IMR-90 (cell line): Measurements from ENCODE around the gene SCNN1B.

Experiments
- CEBPB ChIP-seq: IDR thresholded peaks from 2 replicates; pipeline ENCODE4 v1.6.1; 2012; ENCODE audit warnings: low read depth, low read length, improper control_type of control experiment
- CHD1 ChIP-seq: IDR thresholded peaks from 2 replicates; pipeline ENCODE4 v1.6.1; 2012; ENCODE audit warnings: low read depth, low read length, improper control_type of control experiment
- FOS ChIP-seq: fragments of 150-350 bp; IDR thresholded peaks from 2 replicates; pipeline ENCODE4 v1.6.1; 2016; ENCODE audit warnings: low read depth, low read length
- MAZ ChIP-seq: IDR thresholded peaks from 2 replicates; pipeline ENCODE4 v1.6.1; 2012; ENCODE audit warnings: low read depth, mild to moderate bottlenecking, low read length, improper control_type of control experiment, moderate library complexity, borderline replicate concordance
- MXI1 ChIP-seq: IDR thresholded peaks from 2 replicates; pipeline ENCODE4 v1.6.1; 2012; ENCODE audit warnings: low read depth, mild to moderate bottlenecking, low read length, moderate library complexity, borderline replicate concordance
- NFE2L2 ChIP-seq: fragments of 150-350 bp; IDR thresholded peaks from 2 replicates; pipeline ENCODE4 v1.6.1; 2016; ENCODE audit warnings: low read depth, mild to moderate bottlenecking, low read length
- POLR2A ChIP-seq: IDR thresholded peaks from 2 replicates; pipeline ENCODE4 v1.6.1; 2012; ENCODE audit warnings: mild to moderate bottlenecking, low read depth, low read length
- RAD21 ChIP-seq: IDR thresholded peaks from 2 replicates; pipeline ENCODE4 v1.6.1; 2012; ENCODE audit warnings: low read length, improper control_type of control experiment
- RCOR1 ChIP-seq: IDR thresholded peaks from 2 replicates; pipeline ENCODE4 v1.6.1; 2012; ENCODE audit warnings: mild to moderate bottlenecking, low read length, improper control_type of control experiment; ENCODE audit not compliant: insufficient replicate concordance
- RFX5 ChIP-seq: IDR thresholded peaks from 2 replicates; pipeline ENCODE4 v1.8.0; 2012; ENCODE audit warnings: low read depth, mild to moderate bottlenecking, low read length, moderate library complexity
- SMC3 ChIP-seq: fragments of 150-350 bp; IDR thresholded peaks from 2 replicates; pipeline ENCODE4 v1.6.1; 2016; ENCODE audit warnings: low read depth, mild to moderate bottlenecking, antibody characterized with exemption, low read length, moderate library complexity
- TF ChIP-seq, protein P1 (sequence below): fragments of 150-350 bp; IDR thresholded peaks from 2 replicates; pipeline ENCODE4 v1.6.1; 2017; ENCODE audit warnings: mild to moderate bottlenecking, antibody characterized with exemption, low read length, low read depth
- TF ChIP-seq, protein P2 (sequence below): fragments of 150-350 bp; IDR thresholded peaks from 2 replicates; pipeline ENCODE4 v1.6.1; 2016; ENCODE audit warnings: low read depth, mild to moderate bottlenecking, low read length, moderate library complexity, borderline replicate concordance
- TF ChIP-seq, protein P3 (sequence below): conservative IDR thresholded peaks from 2 replicates; pipeline ENCODE4 v1.5.1; 2012; ENCODE audit warnings: mild to moderate bottlenecking, low read depth, low read length, improper control_type of control experiment

DNA sequence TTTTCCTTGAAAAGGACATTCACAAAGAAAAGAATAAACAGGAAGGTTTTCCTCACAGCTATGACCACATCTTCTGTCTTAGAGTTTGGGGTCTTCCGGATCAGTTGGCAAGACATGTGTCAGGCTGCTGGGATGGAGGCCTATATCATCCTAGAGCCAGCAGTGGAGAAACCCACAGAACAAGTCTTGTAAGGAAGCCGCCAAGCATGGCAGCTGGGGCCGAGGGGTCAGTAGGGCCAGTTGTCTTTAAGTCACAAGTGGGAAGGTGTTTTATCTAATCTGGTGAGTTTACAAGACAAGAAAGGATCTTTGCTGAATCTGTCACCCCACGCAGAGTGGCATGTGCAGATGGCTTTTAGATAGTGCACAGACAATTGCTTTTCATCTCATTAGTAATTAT is 25.7 kb downstream of the SCNN1B start:
- TF ChIP-seq, protein P1, sequence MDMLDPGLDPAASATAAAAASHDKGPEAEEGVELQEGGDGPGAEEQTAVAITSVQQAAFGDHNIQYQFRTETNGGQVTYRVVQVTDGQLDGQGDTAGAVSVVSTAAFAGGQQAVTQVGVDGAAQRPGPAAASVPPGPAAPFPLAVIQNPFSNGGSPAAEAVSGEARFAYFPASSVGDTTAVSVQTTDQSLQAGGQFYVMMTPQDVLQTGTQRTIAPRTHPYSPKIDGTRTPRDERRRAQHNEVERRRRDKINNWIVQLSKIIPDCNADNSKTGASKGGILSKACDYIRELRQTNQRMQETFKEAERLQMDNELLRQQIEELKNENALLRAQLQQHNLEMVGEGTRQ, result no peak
- TF ChIP-seq, protein P2, sequence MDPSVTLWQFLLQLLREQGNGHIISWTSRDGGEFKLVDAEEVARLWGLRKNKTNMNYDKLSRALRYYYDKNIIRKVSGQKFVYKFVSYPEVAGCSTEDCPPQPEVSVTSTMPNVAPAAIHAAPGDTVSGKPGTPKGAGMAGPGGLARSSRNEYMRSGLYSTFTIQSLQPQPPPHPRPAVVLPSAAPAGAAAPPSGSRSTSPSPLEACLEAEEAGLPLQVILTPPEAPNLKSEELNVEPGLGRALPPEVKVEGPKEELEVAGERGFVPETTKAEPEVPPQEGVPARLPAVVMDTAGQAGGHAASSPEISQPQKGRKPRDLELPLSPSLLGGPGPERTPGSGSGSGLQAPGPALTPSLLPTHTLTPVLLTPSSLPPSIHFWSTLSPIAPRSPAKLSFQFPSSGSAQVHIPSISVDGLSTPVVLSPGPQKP, result no peak
- TF ChIP-seq, protein P3, sequence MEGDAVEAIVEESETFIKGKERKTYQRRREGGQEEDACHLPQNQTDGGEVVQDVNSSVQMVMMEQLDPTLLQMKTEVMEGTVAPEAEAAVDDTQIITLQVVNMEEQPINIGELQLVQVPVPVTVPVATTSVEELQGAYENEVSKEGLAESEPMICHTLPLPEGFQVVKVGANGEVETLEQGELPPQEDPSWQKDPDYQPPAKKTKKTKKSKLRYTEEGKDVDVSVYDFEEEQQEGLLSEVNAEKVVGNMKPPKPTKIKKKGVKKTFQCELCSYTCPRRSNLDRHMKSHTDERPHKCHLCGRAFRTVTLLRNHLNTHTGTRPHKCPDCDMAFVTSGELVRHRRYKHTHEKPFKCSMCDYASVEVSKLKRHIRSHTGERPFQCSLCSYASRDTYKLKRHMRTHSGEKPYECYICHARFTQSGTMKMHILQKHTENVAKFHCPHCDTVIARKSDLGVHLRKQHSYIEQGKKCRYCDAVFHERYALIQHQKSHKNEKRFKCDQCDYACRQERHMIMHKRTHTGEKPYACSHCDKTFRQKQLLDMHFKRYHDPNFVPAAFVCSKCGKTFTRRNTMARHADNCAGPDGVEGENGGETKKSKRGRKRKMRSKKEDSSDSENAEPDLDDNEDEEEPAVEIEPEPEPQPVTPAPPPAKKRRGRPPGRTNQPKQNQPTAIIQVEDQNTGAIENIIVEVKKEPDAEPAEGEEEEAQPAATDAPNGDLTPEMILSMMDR, result no peak
- no peak for TF ChIP-seq RAD21
- TF ChIP-seq POLR2A, result no peak
- TF ChIP-seq NFE2L2, result no peak
- TF ChIP-seq RCOR1, result no peak
- TF ChIP-seq MAZ, result no peak
- no peak for TF ChIP-seq MXI1
- no peak for TF ChIP-seq SMC3
- no peak for TF ChIP-seq CHD1
- TF ChIP-seq CEBPB, result no peak
- TF ChIP-seq FOS, result no peak
- TF ChIP-seq RFX5, result no peak
